ENCODE data around the gene ABI3BP.

ABI3BP gene

DNA sequence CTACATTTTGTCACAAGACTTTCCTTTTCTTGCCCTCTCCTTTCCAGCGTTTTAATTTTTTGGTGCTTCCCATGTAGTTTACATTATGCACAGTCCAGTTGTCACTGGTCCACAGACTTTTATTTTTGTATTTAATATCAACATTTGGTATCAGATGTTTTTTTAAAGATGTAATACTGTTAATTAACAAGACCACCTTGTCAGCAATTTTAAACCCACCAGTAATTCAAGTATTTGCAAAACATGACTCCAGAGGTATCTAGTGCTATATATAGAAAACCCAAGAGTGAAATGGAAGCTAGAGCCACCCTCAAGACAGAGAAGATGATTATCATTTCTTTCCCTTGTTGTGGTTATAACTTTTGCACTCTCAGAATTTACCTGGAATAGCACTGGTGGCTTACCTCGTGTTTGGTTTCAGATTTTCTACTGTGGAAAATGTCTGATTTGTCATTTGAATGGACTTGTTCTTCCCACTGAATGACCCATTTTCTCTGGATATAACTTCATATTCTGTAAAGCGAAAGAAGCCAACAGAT lies 227.7 kb downstream of the ABI3BP start:
- no peak for DNase-seq

DNA sequence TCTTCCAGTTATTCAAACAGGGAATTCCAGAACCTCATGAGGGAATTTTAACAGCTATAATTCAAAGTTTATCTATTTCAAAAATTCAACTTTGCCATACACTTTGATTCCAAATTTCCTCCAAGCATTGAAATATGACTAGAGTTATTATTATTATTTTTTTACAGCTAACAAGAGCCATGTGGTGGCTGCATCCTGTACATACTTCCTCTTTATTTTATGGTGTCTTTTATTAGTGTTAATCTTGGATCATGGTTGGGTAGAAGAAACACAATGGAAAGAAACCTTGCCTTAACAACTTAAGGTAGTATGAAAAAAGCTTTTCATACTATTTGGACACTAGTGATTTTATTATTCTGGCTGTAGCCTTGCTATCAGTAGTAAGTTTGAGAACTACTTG lies 231.3 kb downstream of the ABI3BP start:
- no peak for DNase-seq

DNA sequence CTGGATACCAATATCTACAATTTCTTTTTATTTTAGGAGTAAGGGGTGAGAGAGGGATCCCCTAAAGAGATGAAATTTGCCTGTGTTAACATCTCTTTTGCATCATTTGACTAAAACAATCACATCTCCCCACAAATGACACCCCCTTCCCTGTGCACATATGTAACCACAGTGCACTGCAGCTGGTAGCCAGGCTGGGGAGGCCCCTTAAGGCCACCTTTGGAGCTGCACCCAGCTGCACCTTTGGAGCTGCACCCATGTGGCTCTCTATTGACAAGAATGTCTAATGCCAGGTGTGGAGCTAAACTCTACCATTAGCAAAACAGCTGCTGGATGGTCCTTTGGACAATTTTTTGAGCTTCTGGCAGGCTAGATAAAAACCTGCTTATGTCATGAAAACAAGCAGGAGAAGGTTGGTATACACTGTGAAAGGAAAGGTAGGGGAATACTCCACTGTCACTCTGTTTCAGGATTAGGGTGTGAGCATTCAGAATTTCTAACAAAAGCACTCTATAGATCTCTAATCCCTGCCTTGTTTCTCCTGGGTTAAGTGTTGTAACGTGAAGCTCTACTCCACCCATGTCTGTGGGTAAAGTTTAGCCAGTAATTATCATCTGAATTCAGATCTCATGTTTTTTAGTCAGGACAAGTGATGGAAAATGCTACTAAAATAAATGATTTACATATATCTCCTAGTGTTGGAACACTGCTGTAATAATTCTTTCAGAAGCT lies 231.8 kb downstream of the ABI3BP start:
- peak; percentile 8 for DNase-seq

DNA sequence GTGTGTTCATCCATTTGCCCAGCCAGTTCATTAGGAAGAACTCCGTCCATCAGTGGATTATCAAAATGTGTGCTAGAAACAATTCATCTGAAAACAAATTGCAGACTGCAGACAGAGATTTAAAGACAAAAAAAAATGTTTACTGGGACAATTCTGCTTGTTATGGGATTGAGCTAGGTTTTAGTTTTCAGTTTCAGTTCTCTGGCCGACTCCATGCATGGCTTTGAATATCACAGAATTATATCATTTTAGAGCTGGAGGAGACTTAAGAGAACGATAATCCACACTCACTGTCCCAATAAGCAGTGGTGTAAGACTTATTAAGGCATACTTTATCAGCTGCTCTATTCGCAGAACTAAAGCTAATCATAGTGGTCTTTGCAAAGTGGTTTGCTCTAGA lies 232.8 kb downstream of the ABI3BP start:
- no peak for DNase-seq

DNA sequence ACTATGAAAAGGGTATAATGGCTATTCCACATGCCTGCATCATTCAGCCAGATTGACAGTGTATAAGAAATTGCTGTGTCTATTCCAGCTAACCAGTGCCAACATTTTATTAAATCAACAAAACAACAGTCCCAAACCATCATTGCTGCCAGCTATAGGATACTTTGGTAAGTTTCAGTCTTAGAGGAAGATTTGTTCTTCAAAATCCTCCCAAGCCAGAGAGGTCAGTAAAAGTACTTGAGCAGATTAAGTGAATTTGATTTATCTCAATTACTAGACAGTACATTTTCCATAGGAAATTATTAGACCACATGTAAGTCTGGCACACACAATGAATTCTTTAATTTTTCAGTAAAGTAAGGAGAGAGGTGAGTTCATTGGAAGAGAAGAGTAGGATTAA lies 233.3 kb downstream of the ABI3BP start:
- no peak for DNase-seq

DNA sequence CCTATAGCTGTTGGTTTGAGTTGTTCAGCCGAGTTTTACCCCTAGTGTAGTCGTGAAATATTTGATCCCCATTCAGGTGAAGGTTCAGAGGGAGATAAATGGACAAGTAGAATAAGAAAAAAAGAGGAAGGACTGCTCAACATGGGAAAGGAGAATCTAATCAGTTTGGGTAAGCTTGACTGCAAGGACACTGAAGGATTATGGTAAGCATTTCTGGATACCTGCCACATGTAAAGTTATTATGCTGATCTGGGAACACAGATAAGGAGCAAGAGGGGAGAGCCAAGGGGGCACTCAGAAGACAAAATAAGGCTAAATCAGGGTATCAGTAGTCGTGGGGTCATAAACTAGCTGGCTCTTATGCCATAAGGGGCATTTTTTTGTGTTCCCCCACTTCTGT lies 234.1 kb downstream of the ABI3BP start:
- DNase-seq: peak; percentile 15

DNA sequence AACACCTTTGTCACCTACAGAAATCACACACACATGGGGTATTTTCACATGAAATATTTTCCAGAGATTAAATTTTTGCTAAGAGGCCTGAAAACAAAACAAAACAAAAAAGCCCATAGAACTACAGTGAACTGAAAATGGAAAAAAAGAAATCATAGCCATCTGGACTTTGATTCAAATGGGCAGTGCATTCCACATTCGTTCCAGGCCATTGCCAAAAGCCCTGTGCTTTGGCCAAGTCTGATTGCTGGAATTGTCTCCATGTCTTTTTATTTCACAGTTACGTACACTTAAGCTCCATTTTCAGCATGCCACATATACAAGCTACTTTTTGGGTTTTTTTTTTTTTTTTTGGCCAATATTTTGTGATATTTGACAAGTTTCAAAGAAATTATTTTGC lies 236.8 kb downstream of the ABI3BP start:
- DNase-seq: no peak

DNA sequence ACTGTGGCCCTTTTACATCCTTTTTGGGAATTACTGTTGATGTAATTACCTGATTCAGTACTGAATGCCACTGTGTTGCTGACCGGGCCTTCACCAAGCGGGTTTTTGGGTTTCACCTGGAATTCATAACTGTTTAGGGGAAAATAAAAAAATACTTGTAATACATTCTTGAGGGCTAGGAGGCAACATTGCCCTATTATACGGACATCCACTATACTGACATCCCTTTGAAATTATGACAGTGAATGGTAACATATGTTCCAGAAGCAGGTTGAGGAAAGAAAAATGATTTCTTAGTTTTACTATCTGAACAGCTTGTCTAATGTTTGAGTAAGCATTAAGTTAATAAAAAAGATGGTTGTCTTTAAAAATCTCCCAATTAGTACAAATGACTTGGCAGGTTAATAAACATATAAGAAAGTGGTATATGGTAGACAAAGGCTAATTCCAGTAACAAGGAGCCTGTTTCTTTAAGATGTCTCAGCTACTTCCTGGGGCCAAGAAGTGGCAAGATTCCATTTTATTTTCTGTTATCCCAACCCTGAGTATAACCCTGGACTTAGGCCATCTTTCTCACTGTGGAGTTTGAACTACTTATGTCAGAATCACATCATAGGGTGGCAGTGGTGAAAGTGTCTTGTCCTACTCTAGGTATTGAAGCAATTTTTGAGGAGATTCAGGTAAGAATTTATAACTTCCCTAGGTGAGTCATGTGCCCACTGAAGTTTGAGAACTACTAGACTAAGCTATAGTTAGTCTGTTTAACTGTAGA lies 238.5 kb downstream of the ABI3BP start:
- no peak for DNase-seq

DNA sequence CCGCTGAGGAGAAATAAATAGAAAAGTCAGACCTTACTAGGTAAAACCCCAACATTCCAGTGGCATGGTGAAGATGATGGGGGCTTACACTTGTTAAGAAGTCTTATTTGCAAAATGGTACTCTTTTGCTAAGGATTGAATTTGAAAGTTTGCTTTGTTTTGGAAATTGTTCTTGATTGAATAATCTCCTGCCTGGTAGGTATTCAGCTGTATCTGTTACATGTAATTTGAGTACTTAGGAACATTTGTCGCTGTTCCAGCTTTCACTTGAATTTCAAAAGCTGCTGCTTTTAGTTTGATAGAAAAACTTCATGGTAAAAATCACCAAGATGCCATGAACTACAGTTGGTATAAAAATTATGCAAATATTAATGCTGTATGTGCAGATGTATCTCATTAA lies 239.4 kb downstream of the ABI3BP start:
- no peak for DNase-seq

DNA sequence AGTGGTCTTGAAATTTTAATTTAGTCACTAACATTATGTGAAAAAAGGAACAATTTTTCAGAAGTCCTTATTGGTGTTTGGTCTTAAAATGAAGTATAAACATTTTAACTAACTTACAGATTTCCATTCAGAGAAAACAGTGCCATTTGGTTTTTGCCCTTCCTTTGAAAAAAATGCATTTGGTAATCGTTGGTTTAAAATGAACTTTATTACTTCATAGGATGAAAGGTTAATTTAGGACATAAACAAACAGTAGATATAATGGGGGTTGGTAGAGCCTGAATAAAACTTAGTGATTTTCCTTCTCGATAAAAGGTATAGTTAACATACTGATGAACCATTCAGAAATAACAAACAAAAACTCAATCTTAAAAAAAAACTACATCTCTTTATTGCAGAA lies 244.3 kb downstream of the ABI3BP start:
- DNase-seq: no peak

DNA sequence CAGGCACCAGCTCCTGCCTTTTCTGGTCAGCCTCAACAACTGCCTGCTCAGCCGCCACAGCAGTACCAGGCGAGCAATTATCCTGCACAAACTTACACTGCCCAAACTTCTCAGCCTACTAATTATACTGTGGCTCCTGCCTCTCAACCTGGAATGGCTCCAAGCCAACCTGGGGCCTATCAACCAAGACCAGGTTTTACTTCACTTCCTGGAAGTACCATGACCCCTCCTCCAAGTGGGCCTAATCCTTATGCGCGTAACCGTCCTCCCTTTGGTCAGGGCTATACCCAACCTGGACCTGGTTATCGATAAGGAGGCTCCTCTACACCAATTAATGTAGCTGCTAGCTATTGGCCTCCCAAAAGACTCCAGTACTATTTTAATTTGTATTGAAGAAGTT lies 245.0 kb downstream of the ABI3BP start:
- peak; percentile 25 for DNase-seq

DNA sequence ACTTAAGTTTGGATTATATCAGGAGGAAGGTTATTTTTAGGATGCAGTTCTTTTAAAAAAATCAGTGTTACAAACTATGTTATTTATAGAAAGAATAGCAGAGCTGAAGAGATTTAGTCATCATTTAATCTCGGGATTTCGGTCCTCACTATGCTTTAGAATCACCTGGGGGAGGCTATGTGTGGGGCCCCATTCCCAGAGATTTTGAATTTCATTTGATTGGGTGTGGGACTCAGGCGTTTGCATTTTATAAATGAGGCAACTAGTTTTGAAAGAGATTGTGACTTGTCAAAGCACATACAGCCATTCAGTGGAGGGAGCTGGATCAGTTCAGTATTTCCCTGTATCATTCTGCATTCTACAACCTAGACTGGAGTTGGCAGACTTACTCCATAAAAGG lies 247.1 kb downstream of the ABI3BP start:
- DNase-seq: no peak

DNA sequence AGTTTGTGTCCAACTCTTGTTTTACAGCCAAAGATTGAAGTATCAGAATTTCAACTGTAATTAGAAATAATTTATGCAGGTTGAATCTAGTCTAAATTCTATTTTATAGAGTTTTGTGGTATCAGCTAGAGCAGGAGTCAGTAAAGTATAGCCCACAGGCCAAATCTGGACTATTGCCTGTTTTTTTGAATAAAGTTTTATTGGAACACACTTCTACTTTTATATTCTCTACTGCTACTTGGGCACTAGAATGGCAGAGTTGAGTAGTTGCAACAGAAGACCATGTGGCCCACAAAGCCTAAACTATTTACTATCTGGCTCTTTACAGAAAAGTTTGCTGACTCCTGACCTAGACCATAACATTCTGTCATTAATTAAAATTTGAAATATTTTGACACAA lies 247.6 kb downstream of the ABI3BP start:
- no peak for DNase-seq

DNA sequence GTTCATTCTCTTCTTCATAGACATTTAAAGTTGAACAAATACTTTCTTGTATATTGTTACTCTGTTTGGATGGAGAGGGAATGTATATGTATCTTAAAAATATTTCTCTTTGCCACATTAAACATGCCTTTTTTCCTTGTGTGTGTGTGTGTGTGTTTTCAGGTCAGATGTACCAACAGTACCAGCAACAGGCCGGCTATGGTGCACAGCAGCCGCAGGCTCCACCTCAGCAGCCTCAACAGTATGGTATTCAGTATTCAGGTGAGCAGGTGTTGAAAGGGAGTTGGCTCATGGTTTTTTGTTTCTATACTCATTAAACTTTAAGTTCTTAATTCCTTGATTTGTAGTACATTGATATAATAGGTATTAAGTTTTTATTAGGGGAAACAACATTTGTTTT lies 248.6 kb downstream of the ABI3BP start:
- DNase-seq: no peak

DNA sequence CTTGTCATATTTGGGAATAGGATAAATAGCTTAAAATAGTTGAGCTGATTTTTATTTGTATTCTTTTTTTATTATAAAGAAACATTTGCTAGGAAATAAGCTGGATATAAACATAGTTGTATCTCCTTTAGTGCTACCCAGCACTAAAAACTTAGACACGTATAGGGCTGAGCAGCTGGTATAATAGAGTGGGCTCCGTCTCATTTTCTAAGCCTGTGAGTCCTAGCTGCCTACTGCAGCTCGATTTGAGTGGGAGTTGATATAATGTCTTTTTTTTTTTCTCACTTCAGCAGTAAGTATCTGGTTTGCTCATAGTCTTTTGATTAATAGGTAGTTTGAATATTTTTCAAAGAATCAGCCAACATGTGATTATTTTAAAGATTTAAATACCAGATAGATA lies 249.7 kb downstream of the ABI3BP start:
- no peak for DNase-seq

DNA sequence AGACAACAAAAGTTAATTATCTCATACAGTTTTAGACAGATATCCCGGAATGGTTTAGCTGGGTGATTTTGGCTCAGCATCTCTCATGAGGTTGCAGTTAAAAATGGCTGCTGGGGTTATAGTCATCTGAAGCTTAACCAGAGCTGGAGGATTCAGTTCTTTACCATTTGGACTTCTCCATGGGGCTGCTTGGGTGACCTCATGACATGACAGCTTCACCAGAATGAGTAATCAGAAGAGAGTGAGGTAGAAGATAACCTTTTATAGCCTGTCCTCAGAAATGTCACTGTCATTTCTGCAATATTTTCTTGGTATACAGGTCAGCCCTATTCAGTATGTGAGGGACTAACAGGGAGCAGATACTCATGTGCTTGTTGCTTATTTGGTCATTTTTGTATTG lies 253.0 kb downstream of the ABI3BP start:
- DNase-seq: no peak

DNA sequence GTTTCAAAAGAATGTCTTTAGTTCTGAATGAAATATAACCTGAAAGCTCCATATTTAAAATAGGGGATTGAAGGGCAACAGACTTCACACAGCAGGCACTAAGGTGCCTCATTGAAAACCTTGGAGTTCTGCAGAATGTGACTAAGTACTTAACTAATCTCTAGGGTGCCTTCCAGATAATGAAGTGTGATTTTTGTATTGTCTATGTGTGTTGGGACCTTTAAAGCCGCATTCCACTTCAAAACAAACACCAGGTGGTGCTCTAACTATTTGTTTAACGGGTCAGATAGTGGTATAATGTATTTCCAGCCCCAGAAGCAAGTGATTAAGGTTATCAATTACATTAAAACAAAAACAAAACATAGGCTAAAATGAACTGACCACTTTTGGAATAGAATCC lies 255.9 kb downstream of the ABI3BP start:
- DNase-seq: peak; percentile 41

DNA sequence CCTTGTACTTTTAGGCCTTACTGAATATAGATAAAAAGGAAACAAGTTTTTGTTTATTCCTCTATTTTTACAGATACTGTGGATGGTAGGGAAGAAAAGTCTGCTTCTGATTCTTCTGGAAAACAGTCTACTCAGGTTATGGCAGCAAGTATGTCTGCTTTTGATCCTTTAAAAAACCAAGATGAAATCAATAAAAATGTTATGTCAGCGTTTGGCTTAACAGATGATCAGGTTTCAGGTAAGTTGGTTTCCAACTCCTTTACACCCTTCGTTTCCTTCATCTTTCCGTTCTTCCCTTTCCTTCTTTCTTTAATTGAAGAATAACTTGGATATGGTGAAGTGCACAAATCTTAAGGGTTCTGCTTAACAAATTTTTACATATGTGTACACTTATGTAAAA lies 260.8 kb downstream of the ABI3BP start:
- no peak for DNase-seq

DNA sequence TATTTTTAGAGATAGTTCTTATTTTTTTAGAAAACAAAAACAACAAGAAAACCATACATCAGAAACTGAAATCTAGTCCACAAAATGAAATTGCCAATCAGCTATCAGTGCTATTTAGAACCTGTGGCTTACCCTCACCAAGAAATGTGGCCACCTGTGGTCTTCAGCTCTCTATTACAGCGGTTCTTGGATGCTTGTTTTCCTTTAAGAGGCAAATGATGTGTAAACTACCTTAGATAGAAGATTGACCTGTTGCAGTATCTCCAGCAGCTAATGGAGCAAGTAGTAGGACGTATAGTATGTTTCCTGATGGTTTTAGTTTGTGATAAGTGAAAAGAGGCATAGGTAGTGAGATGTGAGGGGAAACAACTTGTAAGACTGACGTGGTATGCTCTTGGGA lies 262.7 kb downstream of the ABI3BP start:
- no peak for DNase-seq

DNA sequence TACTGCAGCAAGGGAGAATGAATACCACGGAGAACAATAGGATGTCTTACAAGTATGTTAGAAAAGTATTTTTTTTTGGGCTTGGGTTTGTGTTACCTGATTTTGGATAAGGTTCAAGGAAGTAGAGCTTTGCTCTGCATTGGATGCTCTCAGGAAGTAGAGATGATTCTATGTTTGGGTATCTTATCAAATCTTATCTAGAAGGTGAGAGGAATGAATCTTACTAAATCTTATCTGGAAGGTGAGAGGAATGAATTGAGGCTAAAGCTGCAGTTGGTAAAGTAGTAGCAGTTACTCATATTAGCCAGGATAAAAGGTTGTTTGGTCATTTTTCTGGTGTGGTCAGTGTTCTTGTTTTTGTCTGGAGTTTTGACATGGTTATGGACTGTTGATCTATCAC lies 266.5 kb downstream of the ABI3BP start:
- DNase-seq: no peak

DNA sequence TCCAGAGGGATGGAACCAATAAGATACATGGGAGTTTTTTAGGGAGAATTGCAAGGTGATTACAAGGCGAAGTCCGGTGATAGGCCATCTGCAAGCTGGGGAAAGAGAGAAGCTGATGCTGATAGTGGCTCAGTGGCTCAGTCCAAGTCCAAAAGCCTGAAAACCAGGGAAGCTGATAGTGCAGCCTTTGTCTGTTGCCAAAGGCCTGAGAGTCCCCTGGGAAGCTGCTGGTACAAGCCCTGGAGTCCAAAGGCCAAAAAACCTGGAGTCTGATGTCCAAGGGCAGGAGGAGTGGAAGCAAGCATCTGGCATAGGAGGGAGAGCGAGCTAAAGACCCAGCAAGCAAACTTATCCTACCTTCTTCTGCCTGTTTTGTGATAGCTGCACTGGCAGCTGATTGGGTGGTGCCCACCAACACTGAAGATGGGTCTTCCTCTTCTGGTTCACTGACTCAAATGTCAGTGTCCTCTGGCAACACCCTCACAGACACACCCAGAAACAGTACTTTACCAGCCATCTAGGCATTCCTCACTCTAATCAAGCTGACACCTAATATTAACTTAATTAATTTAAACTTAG lies 267.2 kb downstream of the ABI3BP start:
- no peak for DNase-seq

DNA sequence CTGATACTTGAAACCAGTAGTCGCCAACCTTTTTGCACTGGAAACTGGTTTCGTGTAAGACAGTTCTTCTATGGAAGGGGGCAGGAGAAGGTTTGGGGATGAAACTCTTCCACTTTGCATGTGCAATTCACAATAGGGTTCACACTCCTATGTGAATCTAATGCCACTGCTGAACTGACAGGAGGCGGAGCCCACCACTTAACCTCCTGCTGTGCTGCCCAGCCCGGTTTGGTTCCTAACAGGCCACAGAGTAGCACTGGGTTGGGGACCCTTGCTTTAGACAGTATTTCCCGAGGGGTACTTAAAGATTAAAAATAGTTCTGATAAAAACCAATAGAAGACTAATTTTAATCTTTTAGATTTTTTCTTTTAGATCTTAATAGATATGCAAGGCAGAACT lies 272.8 kb downstream of the ABI3BP start:
- DNase-seq: no peak

DNA sequence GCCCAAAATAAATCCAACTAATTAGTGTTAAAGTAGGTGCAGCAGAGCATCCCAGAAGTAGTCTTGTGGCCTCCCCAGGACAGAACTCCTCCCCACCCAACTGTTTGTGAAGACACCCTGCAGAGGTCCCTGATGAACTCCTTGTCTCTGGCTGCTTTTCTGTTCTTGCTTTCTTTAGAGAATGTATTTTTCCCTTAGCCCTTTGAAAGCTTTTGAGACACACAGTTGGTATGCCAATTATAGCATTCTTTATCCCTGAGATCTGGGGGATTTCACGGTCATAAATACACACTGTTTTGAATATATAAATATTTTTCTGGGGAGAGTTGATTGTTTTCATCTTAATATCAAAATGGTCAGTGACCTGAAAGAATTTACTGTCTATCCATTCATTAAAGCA lies 274.1 kb downstream of the ABI3BP start:
- DNase-seq: no peak

Data from hematopoietic multipotent progenitor cell treated with erythropoietin and hydrocortisone succinate and interleukin-3 and kit ligand, for 8 days (in vitro differentiated cells).